HG02885 (cell line): ENCODE data around the gene ARHGAP24.

Experiments used
- ATAC-seq: cut with Tn5 transposase; IDR thresholded peaks from one replicate; pipeline ENCODE4 v1.9.1; 2021; ENCODE audit warnings: mild to moderate bottlenecking; ENCODE audit not compliant: unreplicated experiment, poor library complexity

ARHGAP24 gene

GRCh38 chr4:85681221-85681657, 206.3 kb downstream of the ARHGAP24 start:
- no peak for ATAC-seq

- ATAC-seq: no peak
Measured at GRCh38 chr4:85681921-85682320, 207.0 kb downstream of the ARHGAP24 start.

GRCh38 chr4:85682391-85682790, 207.4 kb downstream of the ARHGAP24 start:
- ATAC-seq: no peak

GRCh38 chr4:85684676-85685075, 209.7 kb downstream of the ARHGAP24 start:
- no peak for ATAC-seq

GRCh38 chr4:85686398-85686797, 211.4 kb downstream of the ARHGAP24 start:
- ATAC-seq: no peak

GRCh38 chr4:85688055-85688740, 213.2 kb downstream of the ARHGAP24 start:
- ATAC-seq: no peak

- ATAC-seq: no peak
Measured at GRCh38 chr4:85696661-85697060, 221.7 kb downstream of the ARHGAP24 start.

- ATAC-seq: no peak
Measured at GRCh38 chr4:85697854-85698253, 222.9 kb downstream of the ARHGAP24 start.

- no peak for ATAC-seq
Measured at GRCh38 chr4:85700362-85700761, 225.4 kb downstream of the ARHGAP24 start.

GRCh38 chr4:85701861-85702321, 226.9 kb downstream of the ARHGAP24 start:
- peak; percentile 100 for ATAC-seq

GRCh38 chr4:85703096-85703495, 228.1 kb downstream of the ARHGAP24 start:
- no peak for ATAC-seq

GRCh38 chr4:85707611-85708010, 232.7 kb downstream of the ARHGAP24 start:
- ATAC-seq: peak; percentile 93

GRCh38 chr4:85708468-85708867, 233.5 kb downstream of the ARHGAP24 start:
- no peak for ATAC-seq

- no peak for ATAC-seq
Measured at GRCh38 chr4:85713005-85713404, 238.1 kb downstream of the ARHGAP24 start.

GRCh38 chr4:85715991-85716737, 241.2 kb downstream of the ARHGAP24 start:
- no peak for ATAC-seq

GRCh38 chr4:85717351-85717750, 242.4 kb downstream of the ARHGAP24 start:
- ATAC-seq: no peak

- ATAC-seq: no peak
Measured at GRCh38 chr4:85717847-85718246, 242.9 kb downstream of the ARHGAP24 start.

- ATAC-seq: no peak
Measured at GRCh38 chr4:85720735-85721134, 245.8 kb downstream of the ARHGAP24 start.

- no peak for ATAC-seq
Measured at GRCh38 chr4:85722401-85722800, 247.5 kb downstream of the ARHGAP24 start.

- no peak for ATAC-seq
Measured at GRCh38 chr4:85722807-85723206, 247.9 kb downstream of the ARHGAP24 start.

GRCh38 chr4:85724791-85725563, 250.0 kb downstream of the ARHGAP24 start:
- ATAC-seq: peak; percentile 31
